Activated T-cell treated with anti-CD3 and anti-CD28 coated beads, Interleukin-2, amount 50 U/mL, for 48 hours (primary cell): ENCODE data around the gene RBM33.
A peak's percentile ranks its signal among the peaks of the same experiment; 100 is the strongest.
"Not testable (repeated sequence)": the region's sequence is repeated elsewhere in the genome, so short reads cannot be mapped to it uniquely, and the experiment has no call there.

ENCODE experiments used
- DNase-seq, 2 experiments: peaks; one replicate each; pipeline ENCODE4 v3.0.0-alpha.2; 2020

Gene RBM33

DNA sequence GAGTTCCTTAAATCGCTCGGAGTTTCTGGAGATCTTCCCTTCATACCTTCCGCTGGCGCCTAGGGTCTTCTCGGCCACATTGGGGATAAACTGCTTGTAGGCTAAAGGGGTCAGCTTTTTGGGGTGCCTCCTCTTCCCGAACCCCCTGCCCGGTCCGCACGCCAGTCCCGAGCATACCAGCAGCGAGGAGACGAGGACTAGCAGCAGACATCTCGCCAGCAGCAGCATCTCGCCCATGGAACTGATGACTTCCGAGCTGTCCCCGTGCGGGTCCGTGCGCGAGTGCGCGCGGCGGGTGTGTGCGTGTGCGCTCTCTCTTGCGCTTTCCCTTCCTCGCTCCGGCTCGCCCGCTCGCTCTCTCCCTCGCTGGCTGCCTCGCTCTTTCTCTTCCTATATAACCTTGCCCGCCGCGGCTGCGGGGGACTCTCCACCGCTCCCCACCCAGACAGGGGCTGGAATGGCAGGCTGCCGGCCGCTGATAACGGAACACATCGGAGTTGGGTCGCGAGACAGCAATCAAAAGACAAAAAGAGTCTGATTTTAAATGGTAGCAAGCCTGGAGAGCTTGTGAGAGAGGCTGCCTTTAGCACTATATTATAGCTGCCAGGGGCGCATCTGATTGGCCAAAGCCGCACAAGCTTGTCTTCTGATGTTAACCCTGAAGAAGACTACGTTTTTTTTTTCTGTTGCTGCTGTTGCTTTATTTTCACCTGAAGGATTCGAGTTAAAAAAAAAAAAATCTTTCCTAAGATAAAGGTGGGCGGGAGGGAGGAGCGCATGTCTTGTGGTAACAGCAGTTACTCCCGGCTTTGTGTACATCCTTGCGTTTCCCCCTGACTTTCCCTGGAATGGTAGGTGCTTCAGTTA is 167.7 kb downstream of the RBM33 start, which contains the start of gene SHH:
SHH (minus strand) TSS at position 569 of the 867 bp plus-strand sequence; CDS start at position 228, 341 bp downstream.
- DNase-seq, result no peak

DNA sequence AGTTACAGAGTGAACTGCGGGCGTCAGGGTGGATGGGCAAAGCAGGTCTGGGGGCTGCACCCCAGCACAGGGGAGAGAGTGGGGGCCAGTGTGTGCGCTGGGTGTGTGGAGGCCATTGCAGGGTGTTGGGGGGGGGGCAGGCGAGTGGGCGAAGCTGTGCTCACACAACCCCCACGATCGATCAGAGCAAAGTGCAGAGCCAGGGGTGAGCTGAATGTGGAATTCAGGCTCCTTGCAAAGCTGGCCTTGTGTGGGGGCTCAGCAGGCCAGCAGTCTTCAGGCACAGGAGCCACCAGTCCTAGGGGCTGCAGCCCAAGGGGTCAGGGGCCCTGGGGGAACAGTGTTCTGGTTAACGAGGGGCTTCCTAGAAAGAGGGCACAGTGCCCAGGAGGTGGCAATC is 168.7 kb downstream of the RBM33 start:
- DNase-seq, result no peak

DNA sequence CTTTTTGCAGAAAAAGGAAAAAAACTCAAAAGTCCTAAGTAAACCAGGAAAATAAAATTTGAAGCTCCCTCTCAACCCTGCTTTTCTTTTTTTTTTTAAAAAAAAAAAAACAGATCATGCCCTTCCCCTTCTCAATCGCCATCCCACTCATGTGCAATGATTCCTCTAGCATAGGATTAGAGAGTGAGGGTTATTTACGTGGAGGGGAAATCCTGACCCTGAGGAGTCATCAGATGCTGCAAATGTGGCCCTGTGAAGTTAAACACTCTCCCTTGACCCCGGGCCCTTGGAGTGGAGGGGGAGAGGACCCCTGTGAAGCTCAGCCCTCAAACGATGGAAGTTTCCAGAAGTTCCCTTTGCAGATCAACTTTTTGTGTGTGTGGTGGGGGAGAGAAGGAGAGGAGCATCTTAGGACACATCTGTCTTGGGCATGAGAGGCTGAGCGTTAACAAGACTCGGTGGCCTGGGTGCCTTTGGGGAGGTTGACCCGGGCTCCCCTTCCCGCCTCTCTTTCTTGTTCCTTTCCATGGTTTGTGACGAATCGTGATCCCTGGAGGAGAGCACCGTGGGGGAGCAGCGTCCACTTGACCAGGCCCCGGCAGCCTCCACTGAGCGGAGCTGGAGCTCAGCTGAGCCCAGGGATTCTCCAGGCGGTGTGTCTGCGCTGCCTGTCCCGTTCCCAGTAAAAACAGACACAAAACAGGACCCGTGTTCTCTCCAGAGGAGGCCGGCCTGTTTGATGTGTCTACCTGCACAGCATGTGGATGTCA is 169.3 kb downstream of the RBM33 start:
- no peak for DNase-seq

DNA sequence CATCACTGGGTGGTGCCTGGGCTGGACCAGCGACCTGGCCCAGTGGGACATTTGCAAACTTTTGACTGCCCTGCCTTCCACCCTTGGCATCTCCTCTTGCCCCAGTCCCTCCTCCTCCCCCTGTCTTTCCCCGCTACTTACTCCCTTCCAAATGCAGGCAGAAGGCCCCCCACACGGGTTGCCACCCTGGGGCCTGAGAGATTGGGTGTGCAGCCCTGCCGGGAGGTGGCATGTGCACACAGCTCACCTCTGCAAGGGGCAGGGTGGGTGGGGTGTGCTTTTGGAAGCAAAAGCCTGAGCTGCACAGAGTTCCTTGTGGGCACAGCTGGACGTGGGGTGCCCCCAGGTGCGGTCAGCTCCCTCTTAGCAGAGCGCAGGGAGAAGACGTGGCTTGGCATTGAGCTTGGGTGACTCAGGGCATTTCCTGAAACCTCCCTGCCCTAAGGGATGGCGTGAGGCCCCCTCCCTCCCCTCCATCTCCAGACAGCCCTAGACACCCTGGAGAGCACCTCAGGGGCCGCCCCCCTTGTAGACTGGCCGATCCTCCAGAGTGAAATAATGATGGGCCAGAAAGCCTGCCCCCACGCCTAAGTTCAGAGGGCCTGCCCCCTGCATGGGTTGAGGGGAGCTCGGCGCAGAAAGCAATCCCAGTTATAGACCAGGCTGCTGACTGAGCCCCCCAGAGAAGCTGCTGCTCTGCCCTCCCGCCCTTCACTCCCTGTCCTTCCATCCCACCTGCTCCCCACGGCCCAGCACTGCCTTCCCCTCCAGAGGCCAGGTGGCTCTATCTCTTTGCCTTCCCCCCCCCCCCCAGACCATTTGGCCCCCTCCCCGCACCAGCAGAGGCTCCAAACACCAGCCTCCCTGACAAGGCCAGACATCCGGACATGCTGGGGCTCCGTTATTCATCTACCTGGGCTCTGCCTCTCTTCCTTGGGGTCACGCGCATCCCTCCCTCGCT is 170.1 kb downstream of the RBM33 start:
- DNase-seq, result no peak

DNA sequence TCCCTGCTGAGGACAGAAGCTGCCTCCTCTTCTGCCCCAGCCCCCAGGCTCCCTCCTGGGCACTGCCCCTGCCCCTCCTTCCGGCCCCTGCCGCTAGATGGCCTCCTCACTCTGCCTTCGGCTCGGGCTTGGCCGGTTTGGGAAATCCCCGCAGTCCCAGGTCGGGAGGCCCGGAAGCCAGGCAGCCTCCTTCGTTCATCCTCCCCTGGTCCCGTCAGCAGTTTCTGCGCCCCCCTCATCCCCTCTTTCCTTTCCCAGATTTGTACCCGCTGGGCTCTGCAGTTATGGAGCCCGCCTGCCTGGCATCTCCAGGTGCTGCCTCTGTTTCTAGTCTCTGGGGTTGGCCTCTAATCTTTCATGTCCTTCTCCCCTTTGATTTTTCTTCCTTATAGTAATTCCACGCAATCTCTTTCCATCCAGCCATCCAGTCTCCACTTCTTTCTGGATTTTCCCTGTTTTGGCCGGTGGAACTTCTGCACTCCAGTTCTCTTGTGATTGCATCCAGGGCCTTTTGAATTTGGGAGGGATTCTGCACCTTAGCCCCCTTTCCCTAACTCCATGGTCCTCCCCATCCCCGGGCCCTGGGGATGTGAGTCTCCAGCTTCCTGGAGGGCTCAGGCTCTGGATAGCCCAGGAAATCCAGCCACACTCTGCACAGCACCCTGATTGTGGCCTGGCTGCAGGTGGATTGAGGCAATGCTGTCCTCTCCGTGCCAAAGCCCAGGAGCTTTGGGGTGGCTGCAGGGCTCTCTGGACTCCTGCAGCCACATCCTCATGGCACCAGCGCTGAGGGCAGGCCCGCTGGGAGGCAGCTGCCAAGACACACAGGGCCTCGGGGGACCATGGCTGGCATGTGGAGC is 171.1 kb downstream of the RBM33 start:
- DNase-seq, result peak; percentile 85 to 86

DNA sequence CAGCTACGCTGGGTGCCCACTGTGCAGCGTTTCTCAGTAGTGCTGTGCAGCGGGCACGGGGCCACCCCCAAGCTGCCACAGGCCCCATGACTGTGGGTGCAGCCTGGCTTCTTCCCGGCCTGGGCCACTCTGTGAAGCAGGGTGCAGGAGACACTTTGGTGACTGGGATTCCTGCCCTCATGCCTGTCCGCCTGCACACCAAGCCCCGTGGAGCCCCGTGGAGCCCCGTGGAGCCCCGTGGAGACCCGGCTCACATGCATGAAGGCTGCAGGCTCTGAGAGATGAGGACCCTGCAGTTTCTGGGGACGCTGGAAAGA is 171.7 kb downstream of the RBM33 start:
- no peak for DNase-seq

DNA sequence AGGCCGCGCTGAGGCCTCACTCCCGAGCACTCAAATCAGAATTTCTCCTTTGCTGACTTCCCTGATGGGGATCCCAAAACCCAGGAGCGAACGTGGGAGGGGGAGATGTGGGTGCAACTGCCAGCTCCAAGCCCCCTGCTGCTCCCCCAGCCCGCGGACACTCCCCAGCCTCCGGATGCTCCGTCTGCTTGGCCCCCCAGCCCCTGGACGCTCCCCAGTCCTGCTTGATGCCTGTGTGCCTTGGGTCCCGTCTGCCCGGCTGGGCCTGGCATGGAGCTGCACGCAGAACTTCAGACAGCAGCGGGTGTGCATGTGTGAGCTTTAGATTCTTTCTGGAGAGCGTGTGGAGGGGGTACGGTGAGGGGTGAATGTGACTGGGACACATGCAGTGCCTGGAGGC is 172.5 kb downstream of the RBM33 start:
- no peak for DNase-seq

DNA sequence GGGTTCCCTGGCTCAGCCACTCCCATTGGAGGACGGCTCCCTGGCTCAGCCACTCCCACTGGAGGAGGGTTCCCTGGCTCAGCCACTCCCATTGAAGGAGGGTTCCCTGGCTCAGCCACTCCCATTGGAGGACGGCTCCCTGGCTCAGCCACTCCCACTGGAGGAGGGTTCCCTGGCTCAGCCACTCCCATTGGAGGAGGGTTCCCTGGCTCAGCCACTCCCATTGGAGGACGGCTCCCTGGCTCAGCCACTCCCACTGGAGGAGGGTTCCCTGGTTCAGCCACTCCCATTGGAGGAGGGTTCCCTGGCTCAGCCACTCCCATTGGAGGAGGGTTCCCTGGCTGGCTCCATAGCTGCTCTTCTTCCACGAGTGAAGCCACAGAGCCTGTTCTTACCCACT is 173.1 kb downstream of the RBM33 start:
- not testable (repeated sequence) for DNase-seq

DNA sequence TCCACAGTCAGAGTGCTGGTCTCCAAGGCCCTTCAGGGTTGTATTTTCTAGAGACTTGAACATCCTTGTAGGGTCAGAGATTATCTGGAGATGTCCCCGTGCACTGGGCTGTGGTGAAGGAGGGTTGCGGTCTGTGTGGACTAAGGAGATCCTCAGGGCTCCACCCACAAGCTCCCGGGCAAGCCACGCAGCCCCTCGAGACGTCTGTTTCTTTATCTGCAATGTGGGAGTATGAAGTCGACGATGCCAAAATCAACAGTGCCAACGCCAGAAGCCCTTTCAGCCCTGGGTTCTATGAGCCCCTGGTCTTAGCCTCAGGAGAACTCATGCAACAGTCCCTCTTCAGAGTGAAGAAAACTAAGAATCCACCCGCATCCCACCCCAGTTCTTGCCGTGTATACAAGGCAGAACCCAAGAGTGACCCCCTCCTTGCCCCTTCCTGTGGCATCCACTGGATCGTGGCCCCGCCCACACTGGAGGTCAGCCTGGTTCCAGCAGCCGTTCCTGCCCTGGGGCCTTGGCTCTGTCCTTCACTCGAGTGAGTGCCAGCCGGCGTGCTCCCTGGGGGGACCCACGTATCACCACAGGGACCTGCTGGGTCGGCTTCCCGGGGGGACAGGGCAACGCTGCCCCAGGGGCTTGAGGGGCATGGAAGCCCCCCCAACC is 173.8 kb downstream of the RBM33 start:
- no peak for DNase-seq

DNA sequence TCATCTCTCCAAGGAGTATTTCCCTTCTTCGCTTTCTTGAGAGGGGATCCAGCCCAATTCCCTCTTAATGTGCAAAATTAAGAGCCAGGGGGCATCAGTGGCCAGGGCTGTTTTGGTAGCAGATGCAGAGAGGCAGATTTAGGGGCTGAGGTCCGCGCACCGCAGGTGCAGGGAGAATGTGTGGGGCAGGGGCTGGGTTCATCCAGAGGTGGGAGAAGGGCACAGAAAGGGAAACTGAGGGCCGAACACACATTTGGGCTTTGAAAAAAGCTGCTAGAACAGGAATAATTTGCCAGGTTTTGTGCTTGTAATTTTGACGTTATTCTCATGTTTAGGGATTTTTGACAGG is 174.3 kb downstream of the RBM33 start:
- no peak for DNase-seq

DNA sequence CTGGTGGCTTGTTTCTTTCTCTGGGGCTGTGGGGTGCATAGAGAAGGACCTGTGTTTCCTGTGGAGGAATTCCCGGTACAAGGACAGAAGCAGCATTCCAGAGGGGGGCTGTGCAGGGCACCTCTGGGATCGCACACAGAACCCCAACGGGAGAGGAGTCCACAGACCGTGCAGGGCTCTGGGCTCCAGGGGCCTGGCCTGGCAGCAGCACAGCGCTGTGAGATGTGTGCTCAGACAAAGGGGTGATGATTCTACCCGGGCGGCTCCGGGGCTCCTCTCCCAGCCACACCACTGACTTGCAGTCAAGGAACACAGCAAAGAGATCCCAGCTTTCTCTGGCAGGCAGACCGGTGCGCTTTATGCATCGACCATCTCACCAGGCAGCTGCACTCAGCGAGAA is 174.7 kb downstream of the RBM33 start:
- no peak for DNase-seq

DNA sequence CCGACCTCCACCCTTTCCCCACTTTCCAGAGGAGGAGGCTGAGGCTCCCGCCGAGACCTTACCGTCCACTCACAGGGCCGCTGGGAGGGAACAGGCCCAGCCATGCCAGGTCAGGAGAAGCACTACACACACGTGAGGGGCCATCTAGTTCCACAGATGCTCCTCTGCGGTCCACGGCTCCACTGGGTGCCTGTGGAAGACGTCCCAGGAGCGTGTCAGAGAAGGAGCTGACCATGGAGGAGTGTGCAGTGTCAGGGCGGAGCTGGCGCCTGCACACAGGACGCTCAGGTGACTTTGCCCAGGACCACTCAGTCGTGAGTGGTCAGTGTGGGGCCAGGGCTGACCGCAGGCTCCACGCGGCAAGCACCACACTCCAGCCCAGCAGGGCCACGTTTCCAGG is 175.8 kb downstream of the RBM33 start:
- no peak for DNase-seq

DNA sequence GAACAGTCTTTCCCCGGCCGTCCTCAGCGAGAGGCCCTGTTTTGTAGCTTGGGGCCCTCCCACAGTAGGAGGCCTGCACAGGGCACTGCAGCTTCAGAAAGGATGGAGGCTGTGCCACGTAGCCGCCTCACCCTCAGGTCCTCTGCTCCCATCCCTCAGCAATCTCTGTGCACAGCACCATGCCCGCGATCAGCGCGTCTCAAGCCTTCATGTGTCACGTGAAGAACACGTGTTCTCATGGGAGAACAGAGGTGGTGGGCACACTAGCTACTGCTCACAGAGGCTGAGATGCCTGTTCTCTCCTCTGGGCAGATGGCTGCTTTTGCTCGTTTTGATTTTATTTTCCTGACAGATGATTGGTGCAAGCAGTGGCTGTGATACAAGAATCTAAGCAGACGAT is 176.3 kb downstream of the RBM33 start:
- DNase-seq, result no peak

DNA sequence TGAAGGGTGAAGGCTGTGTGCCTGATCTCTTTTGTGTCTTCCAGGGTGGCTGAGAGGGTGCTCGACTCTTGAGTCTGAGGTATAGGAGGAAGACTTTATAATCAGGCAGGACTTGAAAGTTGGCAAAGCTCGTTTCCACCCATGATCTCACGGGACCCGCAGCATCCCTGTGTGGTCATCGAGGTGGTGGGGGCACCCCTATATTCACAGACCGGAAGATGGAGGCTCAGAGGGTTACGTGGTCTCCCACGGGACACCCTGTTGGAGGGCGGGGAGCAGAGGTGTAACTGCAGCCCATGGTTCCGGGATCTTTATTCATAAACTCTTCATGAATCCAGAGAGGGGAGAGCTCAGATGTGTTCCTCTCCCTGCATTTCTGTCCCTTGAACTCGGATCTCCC is 177.4 kb downstream of the RBM33 start:
- DNase-seq, result no peak

DNA sequence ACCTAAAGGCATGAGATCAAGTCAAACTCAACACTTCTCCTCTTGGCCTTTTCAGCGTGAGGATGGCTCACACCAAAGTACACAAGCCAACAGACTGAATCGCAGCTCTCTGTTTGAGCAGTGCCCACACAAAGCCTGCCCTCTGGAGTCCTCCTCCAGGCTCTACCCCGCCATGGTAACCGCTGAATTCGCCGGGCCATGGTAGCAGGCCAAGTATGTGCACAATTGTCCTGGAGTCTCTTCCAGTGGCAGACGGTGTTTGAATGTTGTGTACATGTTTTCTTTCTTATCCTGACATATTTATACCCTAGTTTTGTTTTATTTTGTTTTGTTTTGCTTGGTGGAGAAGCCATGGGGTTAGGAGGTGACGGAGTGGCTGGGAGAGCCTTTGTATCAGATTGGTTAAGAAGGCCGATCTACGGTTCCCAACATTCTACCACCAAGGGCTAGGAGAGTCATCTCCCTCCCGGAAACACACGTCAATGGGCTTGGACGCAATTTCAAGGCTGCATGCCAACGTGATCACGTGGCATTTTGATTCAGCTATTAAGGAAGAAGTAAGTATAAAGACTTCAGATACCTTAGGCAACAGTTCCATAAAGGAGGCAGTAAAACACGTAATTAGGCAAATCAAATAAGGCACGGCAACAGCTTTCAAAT is 179.9 kb downstream of the RBM33 start:
- DNase-seq, result no peak

DNA sequence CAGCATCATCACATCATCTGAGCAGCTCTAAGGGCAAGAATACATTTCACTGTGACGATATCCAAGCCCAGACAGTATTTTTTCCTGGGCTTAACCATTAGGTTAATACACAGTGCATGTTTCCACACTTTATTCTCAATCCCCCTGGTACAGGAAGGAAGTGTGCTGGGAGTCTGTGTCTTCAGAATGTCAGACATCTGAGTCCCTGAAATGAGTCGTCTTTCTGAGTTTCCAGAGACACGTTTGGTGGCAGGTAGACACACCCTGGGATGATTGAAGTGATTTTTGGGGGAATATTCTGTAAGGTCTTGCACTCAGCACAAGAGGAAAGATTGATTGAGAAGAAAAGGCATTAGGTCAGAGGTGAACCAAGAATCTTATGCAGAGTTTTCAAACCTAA is 180.9 kb downstream of the RBM33 start:
- DNase-seq, result no peak

DNA sequence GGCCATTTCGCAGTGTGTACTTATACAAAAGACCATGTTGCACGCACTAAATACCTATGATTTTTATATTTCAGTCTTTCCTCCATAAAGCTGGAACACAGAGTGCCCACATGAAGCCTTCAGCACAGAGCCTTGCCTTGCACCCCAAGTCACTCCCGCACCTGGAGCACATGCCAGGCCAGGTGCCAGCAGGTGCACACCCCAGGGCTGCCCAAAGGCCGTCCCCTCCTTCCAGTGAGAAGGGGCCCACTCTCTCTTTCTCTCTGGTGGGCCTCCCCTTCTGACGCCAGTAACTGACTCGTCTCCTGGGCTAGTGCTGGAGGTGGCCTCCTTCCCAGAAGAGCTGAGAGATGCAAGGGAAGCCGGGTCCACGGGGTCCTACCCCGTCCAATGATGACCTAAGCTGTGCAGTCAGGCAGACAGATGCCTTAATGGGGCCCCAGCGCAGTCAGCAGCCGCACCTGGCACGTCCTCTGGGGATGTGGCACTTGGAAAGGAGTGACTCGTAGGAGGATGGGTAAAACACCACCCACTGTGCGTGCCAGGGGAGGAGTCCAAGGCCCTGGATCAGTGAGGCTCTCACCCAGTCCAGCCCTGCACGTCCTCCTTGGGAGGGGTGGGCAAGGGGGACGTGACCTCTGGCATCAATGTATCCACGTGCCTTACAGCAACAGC is 185.5 kb downstream of the RBM33 start:
- no peak for DNase-seq
